Activated CD4-positive, alpha-beta T cell treated with anti-CD3 and anti-CD28 coated beads for 4 hours (primary cell): ENCODE data around the gene GNB2.
"Not testable (repeated sequence)": the region's sequence is repeated elsewhere in the genome, so short reads cannot be mapped to it uniquely, and the experiment has no call there.

ENCODE experiments used
- DNase-seq, 2 donors: peaks; one replicate each; pipeline ENCODE4 v3.0.0-alpha.2; 2020

The GNB2 gene

DNA sequence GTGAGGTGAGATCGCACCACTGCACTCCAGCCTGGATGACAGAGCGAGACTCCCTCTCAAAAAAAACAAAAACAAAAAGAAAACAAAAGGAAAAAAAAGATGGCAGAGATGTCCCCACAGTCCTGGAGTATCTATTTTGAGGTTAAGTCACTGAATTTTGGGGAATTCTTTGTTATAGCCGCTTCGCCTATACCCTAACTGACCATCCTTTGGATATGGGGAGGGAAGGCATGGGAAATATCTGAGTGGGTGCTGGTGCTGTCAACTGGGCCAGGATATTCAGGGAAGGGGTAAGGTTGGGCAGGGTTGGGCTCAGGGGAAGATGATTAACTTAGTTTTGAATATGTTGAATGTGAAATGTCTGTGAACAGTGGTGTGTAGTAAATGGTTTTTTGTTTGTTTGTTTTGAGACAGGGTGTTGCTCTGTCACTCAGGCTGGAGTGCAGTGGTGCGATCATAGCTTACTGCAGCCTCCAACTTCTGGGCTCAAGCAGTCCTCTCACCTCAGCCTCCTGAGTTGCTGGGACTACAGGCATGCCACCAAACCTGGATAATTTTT, 8.3 kb upstream of the GNB2 start:
- DNase-seq, result no peak

DNA sequence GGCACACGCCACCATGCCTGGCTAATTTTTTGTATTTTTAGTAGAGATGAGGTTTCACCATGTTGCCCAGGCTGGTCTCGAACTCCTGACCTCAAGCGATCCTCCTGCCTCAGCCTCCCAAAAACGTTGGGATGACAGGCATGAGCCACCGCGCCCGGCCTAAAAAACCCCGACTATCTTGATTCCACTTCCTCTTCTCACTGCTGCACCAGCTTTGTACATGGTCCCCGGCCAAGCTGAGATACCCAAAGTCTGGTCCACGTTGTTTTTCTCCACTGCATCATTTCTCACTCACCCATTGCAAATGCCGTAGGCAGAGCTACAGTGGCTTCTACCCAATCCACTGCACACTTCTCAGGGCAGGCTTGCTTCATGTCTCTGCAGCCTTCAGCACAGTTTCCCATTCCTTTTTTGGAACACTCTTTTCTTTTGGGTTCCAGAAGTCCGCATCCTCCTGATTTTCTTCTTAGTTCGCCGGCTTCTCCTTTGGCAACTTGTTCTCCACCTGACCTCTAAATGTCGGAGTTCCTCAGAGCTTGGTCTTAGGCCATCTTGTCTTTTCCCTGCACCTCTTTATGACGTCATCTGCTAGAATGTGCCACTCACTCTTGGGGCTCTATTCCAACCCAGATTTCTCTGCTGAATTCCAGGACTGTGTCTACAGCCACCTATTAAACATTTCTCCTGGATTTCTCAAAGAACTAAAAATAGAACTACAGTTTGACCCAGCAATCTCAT, 6.0 kb upstream of the GNB2 start:
- no peak for DNase-seq

DNA sequence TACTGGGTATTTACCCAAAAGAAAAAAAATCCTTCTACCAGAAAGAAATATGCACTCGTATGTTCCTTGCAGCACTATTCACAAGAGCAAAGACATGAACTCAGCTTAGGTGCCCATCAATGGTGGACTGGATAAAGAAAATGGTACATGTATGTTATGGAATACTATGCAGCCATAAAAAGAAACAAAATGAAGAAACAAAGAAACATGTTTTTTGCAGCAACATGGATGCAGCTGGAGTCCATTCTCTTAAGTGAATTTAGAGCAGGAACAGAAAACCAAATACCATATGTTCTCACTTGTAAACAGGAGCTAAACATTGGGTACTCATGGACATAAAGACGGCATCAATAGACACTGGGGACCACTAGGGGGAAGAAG, 5.5 kb upstream of the GNB2 start:
- DNase-seq, result no peak

DNA sequence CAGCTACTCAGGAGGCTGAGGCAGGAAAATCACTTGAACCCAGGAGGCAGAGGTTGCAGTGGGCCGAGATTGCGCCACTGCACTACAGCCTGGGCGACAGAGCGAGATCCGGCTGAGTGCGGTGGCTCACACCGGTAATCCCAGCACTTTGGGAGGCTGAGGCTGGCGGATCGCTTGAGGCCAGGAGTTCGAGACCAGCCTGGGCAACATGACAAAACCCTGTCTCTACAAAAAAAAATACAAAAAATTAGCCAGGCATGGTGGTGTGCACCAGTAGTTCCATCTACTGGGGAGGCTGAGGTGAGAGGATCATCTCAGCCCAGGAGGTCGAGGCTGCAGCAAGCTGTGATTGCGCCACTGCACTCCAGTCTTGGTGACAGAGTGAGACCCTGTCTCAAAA, 4.4 kb upstream of the GNB2 start:
- not testable (repeated sequence) for DNase-seq

DNA sequence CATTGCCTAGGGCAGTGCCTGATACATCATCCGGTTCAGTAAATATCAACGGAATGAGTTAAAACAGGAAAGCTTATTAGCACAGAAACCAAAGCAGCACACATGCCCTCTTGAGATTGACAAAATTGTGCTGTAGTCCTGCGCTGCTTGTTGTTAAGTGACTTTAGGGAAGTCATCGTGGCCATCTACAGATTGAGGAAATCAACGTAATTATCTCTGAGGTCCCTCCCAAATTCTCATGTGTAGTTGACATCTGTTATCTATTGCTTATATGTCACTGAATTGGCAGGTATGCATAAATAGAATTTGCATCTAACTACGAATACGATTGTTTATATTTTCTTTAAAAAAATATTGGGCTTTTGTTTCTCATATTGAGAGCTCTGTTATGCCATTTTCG, 3.5 kb upstream of the GNB2 start:
- DNase-seq, result no peak

DNA sequence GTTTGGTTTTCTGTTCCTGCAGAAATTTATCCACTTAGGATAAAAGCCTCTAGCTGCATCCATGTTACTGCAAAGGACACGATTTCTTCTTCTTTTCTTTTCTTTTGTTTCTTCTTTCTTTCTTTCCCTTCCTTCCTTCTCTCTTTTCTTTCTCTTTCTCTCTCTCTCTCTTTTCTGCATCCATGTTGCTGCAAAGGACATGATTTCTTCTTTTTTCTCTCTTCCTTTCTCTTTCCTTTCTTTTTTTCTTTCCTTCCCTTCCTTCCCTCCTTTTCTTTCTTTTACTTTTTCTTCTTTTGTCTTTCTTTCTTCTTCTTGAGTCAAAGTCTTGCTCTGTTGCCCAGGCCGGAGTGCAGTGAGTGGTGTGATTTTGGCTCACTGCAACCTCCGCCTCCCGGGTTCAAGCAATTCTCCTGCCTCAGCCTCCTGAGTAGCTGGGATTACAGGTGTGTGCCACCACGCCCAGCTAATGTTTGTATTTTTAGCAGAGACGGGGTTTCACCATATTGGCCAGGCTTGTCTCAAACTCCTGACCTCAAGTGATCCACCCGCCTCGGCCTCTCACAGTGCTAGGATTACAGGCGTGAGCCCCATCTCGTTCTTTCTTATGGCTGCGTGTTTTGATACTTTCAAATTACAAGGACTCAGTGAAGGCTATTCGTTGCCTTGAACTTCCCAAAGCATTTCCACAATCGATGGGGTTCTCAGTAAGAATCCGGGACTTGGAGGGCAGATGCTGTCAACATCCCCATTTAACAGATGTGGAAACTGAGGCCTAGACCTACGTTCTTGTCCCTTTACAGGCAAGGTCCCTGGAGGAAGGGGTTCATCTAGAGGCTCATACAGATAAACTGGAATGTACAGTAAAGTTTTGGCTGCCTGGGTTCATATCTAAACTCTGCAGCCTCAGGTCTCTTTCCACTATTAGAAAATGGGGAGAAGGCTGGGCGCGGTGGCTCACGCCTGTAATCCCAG, 1.9 kb upstream of the GNB2 start:
- no peak for DNase-seq

DNA sequence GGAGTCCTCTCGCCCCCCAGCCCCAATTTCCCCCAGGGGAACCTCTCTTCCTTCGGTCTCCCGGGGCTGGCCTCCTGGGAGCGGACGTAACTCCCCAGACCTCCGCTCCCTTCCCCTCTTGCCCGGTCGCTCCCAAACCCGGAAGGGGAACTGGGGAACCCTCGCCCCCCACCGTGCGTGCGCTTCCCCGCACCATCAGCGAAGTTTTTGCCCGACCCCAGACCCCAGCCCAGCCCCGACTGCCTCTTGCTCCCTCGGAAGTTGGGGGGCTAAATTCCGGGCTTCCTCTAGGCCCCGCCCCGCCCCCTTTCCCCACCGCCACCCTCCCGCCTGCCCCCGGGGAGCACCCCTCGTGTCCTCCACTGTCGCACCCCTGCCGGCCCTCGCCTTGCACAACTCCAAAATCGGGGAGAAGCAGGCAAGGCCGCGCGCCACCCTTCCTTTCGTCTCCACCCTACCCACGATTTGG, 436 bp downstream of the GNB2 start:
- peak; percentile 38 to 45 for DNase-seq

DNA sequence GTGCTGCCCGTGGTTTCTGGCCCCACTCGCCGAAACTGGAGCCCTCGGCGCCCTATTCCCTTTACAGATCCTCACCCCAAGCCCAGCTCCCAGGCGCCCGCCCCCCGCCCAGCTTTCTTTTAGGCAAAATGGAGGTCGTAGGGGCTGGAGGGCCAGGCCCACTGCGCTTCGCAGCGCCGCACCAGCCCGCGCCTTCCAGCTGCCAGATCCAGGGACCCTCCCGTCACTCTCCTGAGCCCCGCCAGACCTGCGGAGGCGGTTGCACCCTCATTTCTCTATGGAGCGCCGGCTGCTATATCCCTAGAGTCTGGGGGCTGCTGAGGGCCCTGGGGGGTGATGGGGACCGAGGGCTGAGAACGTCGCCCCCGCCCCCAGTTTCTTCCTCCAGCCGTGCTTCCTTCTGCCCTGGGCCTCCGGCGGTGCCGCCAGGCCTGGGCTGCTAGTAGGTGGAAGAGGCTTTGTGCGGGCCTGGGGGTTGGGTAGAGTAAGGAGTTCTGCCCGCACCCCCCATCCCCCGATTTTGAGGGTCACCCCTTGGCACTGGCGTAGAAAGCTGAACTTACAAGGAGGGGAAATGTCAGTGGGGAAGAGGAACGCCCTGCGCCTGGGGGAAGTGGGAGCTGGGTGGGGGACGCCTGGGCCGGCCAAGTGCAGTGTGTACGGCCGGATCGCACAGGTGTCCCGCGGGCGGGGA, 1.0 kb downstream of the GNB2 start:
- no peak for DNase-seq

DNA sequence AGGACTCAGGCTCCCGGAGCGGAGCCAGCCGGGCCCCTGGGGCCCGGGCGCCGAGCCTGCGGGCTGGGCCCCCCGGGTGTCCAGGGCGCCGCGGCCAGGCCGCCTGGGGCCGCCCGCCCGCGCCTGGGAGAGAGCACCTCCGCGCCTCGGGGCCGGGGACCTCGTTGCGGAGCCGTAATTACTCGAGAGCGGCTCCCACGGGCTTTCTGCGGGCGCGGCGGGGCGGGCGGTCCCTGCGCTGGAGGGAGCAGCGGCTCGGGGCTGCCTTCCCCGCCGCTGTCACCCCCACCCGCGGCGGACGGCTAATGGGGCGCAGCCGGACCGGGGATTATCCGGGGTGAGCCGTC, 1.5 kb downstream of the GNB2 start:
- DNase-seq, result peak in 1 of 2 donors; percentile 49

DNA sequence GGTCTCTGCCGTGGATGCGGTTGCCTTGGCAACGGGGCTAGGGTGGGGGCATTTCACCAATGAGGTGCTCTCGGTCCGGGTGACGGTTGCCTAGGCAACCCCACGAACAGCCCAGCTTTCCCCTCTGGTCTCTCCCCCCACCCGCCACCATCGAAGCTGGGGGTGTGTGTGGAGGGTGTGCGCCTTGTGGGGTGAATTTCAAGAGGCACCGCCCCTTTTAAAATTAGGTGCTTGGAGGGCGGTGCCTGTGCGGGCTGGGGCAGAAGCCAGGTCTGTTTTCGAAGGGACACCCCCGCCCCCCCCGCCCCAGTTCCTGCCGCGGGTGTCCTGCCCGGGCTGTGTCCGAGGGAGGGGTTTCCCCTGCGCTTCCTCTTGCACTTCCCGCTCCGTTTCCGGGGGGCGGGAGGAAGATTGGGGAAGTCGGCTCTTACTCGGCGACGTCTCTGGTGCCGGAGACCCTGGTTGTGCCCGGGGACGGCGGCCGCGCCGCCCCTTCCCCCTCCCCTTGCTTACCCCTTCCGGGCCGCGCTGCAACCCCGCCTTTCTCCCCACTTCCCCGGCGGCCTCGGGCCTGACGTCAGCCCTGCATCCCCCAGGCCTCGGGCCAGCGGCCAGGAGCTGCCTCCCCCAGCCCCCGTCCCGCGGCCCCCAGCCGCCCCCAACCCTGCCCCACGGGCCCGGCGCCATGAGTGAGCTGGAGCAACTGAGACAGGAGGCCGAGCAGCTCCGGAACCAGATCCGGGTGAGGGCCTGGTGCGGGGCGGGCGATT, 2.2 kb downstream of the GNB2 start:
- peak; percentile 76 to 85 for DNase-seq

DNA sequence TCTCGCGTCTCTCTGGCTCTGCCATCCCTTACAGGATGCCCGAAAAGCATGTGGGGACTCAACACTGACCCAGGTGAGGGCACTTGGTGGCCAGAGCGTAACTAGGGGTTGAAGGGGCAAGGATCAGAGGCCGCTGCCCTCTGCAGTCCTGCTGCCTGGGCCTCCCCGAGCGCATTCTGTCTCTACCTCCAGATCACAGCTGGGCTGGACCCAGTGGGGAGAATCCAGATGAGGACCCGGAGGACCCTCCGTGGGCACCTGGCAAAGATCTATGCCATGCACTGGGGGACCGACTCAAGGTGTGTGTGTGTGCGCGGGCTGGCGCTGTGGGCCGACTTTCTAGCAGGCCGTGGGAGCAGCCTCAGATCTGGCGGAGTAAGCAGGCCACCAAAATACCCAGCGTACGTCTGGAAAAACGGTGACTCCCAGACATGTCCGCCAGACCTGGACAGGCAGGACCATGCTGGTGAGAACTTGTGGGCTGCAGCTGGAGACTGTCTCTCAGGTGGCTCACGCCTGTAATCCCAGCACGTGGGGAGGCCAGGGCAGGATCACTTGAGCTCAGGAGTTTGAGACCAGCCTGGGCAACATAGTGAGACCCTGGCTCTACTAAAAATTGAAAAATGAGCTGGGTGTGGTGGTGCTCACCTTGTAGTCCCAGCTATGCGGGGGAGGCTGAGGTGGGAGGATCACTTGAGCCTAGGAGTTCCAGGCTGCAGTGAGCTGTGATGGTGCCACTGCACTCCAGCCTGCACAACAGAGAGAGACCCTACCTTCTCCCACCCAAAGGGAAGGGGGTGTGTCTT, 3.2 kb downstream of the GNB2 start:
- DNase-seq, result no peak

DNA sequence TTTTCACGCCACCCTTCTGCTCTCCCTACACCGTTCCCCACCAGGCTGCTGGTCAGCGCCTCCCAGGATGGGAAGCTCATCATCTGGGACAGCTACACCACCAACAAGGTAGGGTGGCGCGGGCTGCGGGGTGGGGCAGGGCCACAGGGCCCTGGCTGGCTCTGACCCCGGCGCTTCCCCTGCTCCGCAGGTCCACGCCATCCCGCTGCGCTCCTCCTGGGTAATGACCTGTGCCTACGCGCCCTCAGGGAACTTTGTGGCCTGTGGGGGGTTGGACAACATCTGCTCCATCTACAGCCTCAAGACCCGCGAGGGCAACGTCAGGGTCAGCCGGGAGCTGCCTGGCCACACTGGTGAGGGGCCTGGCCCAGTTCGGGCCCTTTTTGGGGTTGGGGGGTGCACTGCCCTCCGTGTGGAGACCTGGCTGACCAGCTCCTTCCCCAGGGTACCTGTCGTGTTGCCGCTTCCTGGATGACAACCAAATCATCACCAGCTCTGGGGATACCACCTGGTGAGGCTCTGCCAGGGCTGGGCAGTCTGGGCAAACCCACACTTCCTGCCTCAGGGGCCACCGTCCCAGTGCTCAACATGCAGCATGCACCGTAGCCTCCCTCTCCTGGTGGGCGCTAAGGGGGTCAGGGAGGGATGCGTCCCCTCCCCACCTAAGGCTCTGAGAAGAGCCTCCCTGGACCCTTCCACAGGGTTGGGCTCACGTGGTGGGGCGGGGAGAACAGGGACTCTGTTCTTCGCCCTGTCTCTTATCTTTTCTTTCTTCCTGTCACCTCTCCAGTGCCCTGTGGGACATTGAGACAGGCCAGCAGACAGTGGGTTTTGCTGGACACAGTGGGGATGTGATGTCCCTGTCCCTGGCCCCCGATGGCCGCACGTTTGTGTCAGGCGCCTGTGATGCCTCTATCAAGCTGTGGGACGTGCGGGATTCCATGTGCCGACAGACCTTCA, 4.0 kb downstream of the GNB2 start:
- no peak for DNase-seq

DNA sequence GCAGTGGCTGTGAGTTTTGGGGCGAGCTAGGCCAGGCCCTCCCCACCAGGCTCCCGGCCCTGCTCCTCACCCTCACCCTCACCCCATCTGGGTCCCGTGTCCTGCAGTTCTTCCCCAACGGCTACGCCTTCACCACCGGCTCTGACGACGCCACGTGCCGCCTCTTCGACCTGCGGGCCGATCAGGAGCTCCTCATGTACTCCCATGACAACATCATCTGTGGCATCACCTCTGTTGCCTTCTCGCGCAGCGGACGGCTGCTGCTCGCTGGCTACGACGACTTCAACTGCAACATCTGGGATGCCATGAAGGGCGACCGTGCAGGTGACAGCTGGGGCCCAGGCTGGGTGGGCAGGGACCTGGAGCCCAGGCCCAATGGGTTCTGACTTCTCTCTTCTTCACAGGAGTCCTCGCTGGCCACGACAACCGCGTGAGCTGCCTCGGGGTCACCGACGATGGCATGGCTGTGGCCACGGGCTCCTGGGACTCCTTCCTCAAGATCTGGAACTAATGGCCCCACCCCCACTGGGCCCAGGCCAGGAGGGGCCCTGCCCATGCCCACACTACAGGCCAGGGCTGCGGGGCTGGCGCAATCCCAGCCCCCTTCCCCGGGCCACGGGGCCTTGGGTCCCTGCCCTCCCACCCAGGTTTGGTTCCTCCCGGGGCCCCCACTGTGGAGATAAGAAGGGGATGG, 4.9 kb downstream of the GNB2 start:
- no peak for DNase-seq

DNA sequence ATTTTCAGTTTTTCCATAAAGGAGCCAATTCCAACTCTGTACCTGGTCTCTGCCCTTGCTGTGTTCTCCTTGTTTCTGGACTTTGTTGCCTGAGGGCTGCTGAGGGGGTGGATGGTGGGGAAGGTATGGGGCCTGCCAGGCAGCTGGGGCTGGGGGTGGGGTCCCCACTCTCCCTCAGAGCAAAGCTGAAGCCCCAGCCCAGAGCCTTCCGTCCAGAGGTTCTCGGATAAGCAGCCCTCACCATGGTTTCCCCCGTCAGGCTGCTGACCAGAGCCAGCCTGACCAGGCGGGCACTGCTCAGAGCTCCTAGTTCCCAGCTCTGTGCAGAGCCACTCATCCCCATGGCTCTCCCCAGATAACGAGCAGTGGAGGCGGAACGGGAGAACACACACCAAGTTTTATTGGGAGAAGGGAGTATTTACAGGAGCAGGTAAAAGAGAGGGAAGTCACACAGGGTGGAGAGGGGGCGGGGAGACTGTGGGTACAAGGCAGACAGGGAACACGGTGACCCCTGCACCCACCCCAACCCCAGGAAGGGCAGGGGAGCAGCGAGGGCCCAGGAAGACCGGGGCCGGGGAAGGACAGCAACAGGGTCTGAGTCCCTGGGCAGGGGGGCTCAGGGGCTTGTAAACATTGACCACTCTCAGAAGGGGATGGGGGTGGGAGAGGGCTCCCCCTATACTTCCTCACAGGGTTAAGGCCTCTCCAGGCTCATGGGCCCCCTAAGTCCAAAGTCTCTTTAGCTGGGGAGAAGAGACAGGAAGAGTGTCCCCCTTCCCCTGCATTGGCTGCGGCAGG, 5.8 kb downstream of the GNB2 start:
- DNase-seq, result no peak

DNA sequence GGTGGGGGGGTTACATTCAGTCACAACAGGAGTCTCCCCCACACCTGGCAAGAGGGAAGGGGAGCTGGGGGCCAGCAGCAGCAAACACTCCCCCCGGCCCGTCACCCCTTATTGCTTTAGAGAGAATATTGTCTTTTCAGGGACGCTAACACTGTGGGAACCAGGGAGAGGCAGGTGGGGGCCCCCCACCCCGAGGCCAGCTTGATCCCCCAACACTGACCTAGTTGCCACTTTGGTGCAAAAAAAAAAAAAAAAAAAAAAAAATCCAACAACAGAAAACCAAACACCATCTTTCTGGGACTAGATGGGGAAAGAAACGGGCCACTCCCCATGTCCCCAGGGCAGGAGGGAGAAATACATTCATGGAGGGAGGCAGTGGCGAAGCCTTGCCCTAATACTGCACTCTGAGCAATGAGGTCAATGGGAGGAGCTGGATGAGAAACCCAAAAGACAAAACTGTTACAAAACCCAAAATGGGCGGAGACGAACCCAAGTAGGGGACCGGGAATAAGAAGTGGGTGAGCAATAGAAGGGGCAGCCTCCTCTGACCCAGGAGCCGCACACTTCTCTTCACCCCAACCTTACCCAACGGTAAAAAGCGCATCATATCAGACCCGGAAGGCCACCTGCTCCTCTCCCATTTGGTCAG, 6.5 kb downstream of the GNB2 start:
- DNase-seq, result no peak

DNA sequence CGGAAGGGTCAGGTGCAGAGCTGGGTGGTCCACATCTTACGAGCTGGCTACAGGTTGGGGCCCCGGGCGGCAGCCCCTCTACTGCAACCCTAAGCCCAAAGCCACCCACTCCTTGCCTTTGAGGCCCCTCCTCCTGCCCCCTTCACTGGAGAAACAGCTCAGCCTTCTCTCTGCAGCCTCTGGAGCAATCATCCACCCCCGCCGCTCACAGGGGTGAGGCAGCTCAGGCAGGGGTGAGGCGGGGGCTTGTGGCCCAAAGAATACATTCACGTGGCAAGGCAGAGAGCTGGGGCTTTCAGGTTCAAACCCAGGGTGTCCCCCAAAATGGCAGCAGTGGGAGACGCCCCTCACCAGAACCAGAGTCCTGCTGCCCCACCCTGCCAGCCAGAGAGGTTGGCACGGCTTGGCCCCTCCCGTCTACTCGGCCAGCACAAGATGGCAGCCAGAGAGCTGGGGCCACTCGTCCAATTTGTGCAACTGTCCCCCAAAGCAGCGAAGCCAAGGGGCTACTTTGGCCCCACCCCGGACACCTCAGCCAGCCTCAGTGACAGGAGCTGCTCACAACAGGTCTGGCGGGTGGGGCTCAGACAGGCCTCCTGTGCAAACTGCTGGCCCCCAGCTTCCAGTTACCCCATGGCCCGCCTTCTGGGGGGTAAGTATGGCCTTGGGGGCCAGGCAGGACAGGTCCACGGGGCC, 7.2 kb downstream of the GNB2 start:
- DNase-seq, result no peak

DNA sequence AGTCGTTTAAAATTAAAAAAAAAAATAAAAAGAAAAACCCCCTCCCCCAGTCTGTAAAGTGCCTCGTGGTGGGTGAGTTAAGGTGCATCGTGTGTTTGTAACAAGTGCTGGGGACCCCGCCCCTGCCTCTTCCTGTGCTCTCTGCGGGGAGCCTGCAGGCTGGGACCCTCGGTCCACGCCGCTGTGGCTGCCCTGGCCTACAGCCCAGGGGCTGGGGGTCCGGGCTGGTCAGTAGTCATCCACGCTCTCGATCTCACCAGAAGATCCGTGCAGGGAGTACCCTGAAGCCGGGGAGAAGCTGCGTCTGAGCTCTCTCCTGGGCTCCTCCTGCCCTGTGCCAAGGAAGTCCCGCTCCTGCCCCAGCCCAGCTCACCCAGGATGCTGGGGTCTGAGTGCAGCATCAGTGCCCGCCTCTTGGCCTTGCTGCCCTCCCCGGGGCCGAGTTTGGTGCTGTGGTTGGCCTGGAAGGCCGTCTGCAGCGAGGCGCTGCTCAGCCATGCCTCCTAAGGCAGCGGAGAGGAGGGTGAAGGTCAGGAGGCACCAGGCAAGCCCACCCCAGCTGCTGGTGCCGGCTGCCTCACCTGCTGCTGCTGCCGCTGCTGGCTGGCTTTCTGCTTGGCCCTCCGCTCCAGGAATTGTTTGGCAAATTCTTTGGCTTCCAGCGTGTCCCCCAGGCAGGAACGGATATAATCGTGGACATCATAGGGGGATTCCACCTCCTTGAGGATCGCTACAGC, 8.1 kb downstream of the GNB2 start:
- no peak for DNase-seq
